Astrocyte of the hippocampus (primary cell): Measurements from ENCODE around the gene KLHL29.

Experiments
- DNase-seq: peaks from one replicate; pipeline ENCODE4 v3.0.0; 2011; ENCODE audit warnings: low read depth, low spot score

Gene KLHL29

GRCh38 chr2:23394700-23395099 lies 9.7 kb downstream of the KLHL29 start:
- no peak for DNase-seq

GRCh38 chr2:23397478-23397877 lies 12.5 kb downstream of the KLHL29 start:
- no peak for DNase-seq

GRCh38 chr2:23399674-23400261 lies 14.8 kb downstream of the KLHL29 start:
- DNase-seq = no peak

- no peak for DNase-seq
Measured at GRCh38 chr2:23400703-23401102, 15.7 kb downstream of the KLHL29 start.

GRCh38 chr2:23401427-23402204 lies 16.6 kb downstream of the KLHL29 start:
- DNase-seq = no peak

GRCh38 chr2:23402205-23402740 lies 17.3 kb downstream of the KLHL29 start:
- no peak for DNase-seq

- DNase-seq = peak; percentile 69
Measured at GRCh38 chr2:23404426-23404825, 19.4 kb downstream of the KLHL29 start.

GRCh38 chr2:23409248-23409647 lies 24.3 kb downstream of the KLHL29 start:
- DNase-seq = no peak

- DNase-seq = no peak
Measured at GRCh38 chr2:23410596-23410995, 25.6 kb downstream of the KLHL29 start.

GRCh38 chr2:23411752-23412431 lies 26.9 kb downstream of the KLHL29 start:
- DNase-seq = peak; percentile 67

- peak; percentile 69 for DNase-seq
Measured at GRCh38 chr2:23412556-23413155, 27.7 kb downstream of the KLHL29 start.

- DNase-seq = no peak
Measured at GRCh38 chr2:23413641-23414040, 28.7 kb downstream of the KLHL29 start.

- no peak for DNase-seq
Measured at GRCh38 chr2:23414106-23414505, 29.1 kb downstream of the KLHL29 start.

GRCh38 chr2:23414871-23415270 lies 29.9 kb downstream of the KLHL29 start:
- DNase-seq = no peak

- no peak for DNase-seq
Measured at GRCh38 chr2:23417310-23417709, 32.3 kb downstream of the KLHL29 start.

- no peak for DNase-seq
Measured at GRCh38 chr2:23418056-23418455, 33.1 kb downstream of the KLHL29 start.

GRCh38 chr2:23418461-23418911 lies 33.5 kb downstream of the KLHL29 start:
- peak; percentile 60 for DNase-seq

GRCh38 chr2:23419171-23420090 lies 34.5 kb downstream of the KLHL29 start:
- DNase-seq = no peak

- DNase-seq = no peak
Measured at GRCh38 chr2:23420091-23420839, 35.3 kb downstream of the KLHL29 start.

GRCh38 chr2:23420840-23421476 lies 36.0 kb downstream of the KLHL29 start:
- no peak for DNase-seq
